ENCODE measurements around the gene DCLK3.

Gene DCLK3

DNA sequence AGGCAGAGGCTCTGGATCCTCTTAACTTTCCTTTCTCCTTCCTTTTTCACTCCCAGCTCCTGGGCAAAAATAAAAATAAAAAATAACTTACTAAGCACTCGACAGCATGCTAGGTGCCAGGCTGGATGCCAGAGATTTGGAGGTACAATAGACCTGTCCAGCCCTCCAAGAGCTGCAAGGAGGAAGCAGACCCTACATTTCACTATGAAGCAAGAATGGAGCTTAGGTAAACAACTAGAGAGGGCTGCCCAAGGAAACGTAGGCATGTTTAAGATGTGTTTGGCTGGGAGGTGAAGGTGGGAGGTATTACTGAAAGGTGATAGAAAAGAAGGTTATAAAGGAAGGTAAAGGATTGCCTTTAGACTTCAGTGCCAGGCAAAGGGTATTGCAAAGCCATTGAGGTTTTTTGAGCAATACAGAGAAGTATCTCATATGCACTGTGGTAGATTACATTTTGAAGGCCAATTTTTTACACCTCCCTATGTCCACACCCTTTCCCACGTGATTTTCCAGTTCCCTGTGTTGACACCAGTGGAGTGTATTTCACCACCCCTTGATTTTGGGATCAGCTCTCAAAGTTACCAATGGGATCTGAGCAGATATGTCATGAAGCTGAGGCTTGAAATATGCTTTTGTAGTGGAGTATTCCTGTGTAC, 69.1 kb downstream of the DCLK3 start:
- FAIRE-seq = no peak

GRCh38 chr3:36693670-36694069, 70.7 kb downstream of the DCLK3 start:
- TF ChIP-seq, protein P1, sequence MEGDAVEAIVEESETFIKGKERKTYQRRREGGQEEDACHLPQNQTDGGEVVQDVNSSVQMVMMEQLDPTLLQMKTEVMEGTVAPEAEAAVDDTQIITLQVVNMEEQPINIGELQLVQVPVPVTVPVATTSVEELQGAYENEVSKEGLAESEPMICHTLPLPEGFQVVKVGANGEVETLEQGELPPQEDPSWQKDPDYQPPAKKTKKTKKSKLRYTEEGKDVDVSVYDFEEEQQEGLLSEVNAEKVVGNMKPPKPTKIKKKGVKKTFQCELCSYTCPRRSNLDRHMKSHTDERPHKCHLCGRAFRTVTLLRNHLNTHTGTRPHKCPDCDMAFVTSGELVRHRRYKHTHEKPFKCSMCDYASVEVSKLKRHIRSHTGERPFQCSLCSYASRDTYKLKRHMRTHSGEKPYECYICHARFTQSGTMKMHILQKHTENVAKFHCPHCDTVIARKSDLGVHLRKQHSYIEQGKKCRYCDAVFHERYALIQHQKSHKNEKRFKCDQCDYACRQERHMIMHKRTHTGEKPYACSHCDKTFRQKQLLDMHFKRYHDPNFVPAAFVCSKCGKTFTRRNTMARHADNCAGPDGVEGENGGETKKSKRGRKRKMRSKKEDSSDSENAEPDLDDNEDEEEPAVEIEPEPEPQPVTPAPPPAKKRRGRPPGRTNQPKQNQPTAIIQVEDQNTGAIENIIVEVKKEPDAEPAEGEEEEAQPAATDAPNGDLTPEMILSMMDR (IDR thresholded peaks at IDR 0.05; ENCODE audit: insufficient read depth, missing control alignments) = no peak
- DNase-seq (ENCODE audit: insufficient read length, low spot score) (no peak), FAIRE-seq (no peak)

More for the DNA sequence above, 69.1 kb downstream of the DCLK3 start:
- no peak for DNase-seq (ENCODE audit: insufficient read length, low spot score)
- TF ChIP-seq, protein P1 (IDR thresholded peaks at IDR 0.05; ENCODE audit: insufficient read depth, missing control alignments) = no peak

GRCh38 chr3:36689560-36689959, 74.8 kb downstream of the DCLK3 start:
- no peak for FAIRE-seq
- TF ChIP-seq, protein P1 (IDR thresholded peaks at IDR 0.05; ENCODE audit: insufficient read depth, missing control alignments) = no peak
- no peak for DNase-seq (ENCODE audit: insufficient read length, low spot score)

DNA sequence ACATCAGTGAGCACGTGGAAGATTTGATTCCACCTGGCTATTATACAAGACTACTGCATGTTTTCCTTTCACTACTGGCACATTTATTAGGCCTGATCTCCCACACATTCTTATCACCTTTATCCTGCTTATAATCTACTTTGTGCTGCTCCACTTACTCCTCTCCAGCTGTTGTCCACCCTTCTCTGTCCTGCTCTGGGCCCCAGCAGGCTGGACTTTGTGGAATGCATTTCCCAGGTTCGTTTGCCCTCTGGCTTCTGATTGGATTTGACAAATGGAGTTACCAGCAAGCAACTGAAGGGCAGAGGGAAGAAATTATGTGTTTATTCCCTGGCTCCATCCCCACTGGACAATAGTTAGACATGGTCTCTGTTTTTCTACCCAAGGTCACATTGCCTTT, 75.5 kb downstream of the DCLK3 start:
- FAIRE-seq (no peak), DNase-seq (ENCODE audit: insufficient read length, low spot score) (no peak)
- TF ChIP-seq, protein P1 (IDR thresholded peaks at IDR 0.05; ENCODE audit: insufficient read depth, missing control alignments) = no peak

DNA sequence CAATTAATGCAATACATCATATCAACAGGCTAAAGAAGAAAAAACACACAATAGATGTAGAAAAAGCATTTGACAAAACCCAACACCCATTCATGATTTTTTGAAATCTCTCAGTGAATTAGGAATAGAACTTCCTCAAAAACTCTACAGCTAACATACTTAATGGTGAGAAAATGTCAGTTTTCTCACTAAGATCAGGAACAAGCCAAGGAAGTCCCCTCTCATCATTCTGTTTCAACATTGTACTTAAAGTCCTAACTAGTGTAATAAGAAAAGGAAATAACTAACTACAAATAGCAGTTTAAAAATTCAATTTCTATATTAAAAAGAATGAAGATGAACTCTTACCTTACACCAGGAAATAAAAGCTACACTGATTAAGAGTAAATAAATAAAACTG, 77.8 kb downstream of the DCLK3 start:
- no peak for DNase-seq (ENCODE audit: insufficient read length, low spot score)
- peak; percentile 25 for FAIRE-seq
- TF ChIP-seq, protein P1 (IDR thresholded peaks at IDR 0.05; ENCODE audit: insufficient read depth, missing control alignments) = no peak

DNA sequence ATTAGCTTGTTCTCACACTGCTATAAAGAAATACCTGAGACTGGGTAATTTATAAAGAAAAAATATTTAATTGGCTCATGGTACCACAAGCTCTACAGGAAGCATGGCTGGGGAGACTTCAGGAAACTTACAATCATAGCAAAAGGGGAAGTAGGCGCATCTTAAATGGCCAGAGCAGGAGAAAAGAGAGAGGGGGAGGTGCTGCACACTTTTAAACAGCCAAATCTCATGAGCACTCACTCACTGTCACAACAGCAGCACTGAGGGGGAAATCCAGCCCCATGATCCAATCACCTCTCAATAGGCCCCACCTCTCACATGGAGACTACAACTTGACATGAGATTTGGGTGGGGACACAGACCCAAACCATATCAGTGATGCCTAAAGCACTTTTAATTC, 82.5 kb downstream of the DCLK3 start:
- TF ChIP-seq, protein P1 (IDR thresholded peaks at IDR 0.05; ENCODE audit: insufficient read depth, missing control alignments) = no peak
- DNase-seq (ENCODE audit: insufficient read length, low spot score) (no peak), FAIRE-seq (no peak)

DNA sequence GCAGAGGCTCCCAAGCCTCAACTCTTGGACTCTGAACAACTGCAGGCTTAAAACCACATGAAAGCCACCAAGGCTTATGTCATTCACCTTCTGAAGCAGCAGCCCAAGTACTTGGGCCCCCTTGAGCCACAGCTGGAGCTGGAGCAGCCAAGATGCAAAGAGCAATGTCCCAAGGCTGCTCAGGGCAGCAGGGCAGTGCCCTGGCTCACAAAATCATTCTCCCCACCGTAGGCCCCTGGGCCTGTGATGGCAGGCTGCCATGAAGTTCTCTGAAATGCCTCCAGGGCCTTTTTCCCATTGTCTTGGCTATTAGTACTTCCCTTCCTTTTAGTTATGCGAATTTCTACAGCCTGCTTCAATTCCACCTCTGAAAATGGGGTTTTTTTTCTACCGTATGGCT, 83.4 kb downstream of the DCLK3 start:
- FAIRE-seq (no peak), DNase-seq (ENCODE audit: insufficient read length, low spot score) (no peak)
- TF ChIP-seq, protein P1 (IDR thresholded peaks at IDR 0.05; ENCODE audit: insufficient read depth, missing control alignments) = no peak
